Measurements from ENCODE around the gene ZNF500. TPM values are rescaled to one million over a fixed set of nuclear protein-coding genes. Genes with fewer than 3 reads are reported as not detected.

ZNF500 gene
- total and polyA plus RNA-seq, 2 donors (not counting 3 experiments of a cell fraction or from before 2014, with no cell fraction given), result 8.6 to 13.5 TPM

- BruUV-seq (replicated peaks), result no TSS peak
- intact Hi-C loops (cut with micrococcal nuclease), result no loop called here
- Histone ChIP-seq H3K9ac (replicated peaks; ENCODE audit: extremely low read depth, insufficient read depth, low read length) (no peak overlapping the region), H3K27ac (ENCODE audit: insufficient read depth, low read depth, low read length) (no peak overlapping the region), H3K36me3 (ENCODE audit: control insufficient read depth in 2 of 2, extremely low read depth in 1 of 2, insufficient read depth in 2 of 2, low read length in 2 of 2) (peaks cover 3 to 22% of the 10 kb centered on the region in 2 experiments), H3K4me3 (replicated peaks in 1 of 3; ENCODE audit: insufficient read depth in 1 of 3, low read depth in 1 of 3, low read length in 3 of 3) (no peak overlapping the region), H3K4me1 (ENCODE audit: control insufficient read depth, extremely low read depth, insufficient read depth, low read length) (no peaks in the 10 kb centered on the region), H3K4me2 (ENCODE audit: insufficient read depth, low read length) (no peak overlapping the region), H2AFZ (ENCODE audit: low read depth, low read length) (no peak overlapping the region), H4K20me1 (replicated peaks; ENCODE audit: control insufficient read depth, extremely low read depth, insufficient read depth, low read length) (no peaks in the 10 kb centered on the region), H3K27me3 (ENCODE audit: control insufficient read depth in 2 of 2, insufficient read depth in 2 of 2, low read length in 2 of 2) (no peaks in the 10 kb centered on the region), H3K9me3 (replicated peaks; ENCODE audit: control insufficient read depth, insufficient read depth, low read length) (no peaks in the 10 kb centered on the region), H3K79me2 (ENCODE audit: control insufficient read depth, insufficient read depth, low read length) (no peaks in the 10 kb centered on the region), H3K9me1 (replicated peaks; ENCODE audit: control insufficient read depth, extremely low read depth, insufficient read depth, low read length) (no peaks in the 10 kb centered on the region)
- no peak for FAIRE-seq
- POLR2A ChIA-PET, result no interaction called here
- no peak for TF ChIP-seq MAX (IDR thresholded peaks at IDR 0.05; ENCODE audit: insufficient read depth, insufficient read length)
- TF ChIP-seq POLR2AphosphoS5 (IDR thresholded peaks at IDR 0.05; ENCODE audit: insufficient read depth, low read depth, low read length), result no peak
- TF ChIP-seq JUN (IDR thresholded peaks at IDR 0.05; ENCODE audit: borderline replicate concordance, insufficient read depth, insufficient read length, low read depth), result no peak
- no peak for TF ChIP-seq MYC (IDR thresholded peaks at IDR 0.05; ENCODE audit: low read depth, low read length)
- TF ChIP-seq CTCF (IDR thresholded peaks at IDR 0.05; ENCODE audit: extremely low read depth in 1 of 2, insufficient read depth in 1 of 2, low read depth in 1 of 2, low read length in 2 of 2), result no peak
- no peak for TF ChIP-seq GATA2 (IDR thresholded peaks at IDR 0.05; ENCODE audit: insufficient read depth, insufficient read length, low read depth, low read length)
- TF ChIP-seq FOS (IDR thresholded peaks at IDR 0.05; ENCODE audit: borderline replicate concordance, insufficient read depth, low read length), result no peak
- TF ChIP-seq POLR2A (IDR thresholded peaks at IDR 0.05; ENCODE audit: low read depth, low read length), result no peak
- TF ChIP-seq EZH2 (IDR thresholded peaks at IDR 0.05; ENCODE audit: borderline replicate concordance, low read depth, low read length, severe bottlenecking), result no peak
- CTCF ChIA-PET, result no interaction called here
- no peak for DNase-seq (ENCODE audit: low read depth, low spot score)
- dilution Hi-C loops (cut with MboI; ENCODE audit: extremely low pct_ligation_motif_present, low sequenced_read_pairs), result no loop called here
Observed at GRCh38 chr16:4748682-4749411, 18.1 kb downstream of the ZNF500 start.
